ENCODE data around the gene NRCAM. TPM values are rescaled to one million over a fixed set of nuclear protein-coding genes. Genes with fewer than 3 reads are reported as not detected.

NRCAM gene
- total RNA-seq, 1 donor from 2014 or later: 9.5 TPM

DNA sequence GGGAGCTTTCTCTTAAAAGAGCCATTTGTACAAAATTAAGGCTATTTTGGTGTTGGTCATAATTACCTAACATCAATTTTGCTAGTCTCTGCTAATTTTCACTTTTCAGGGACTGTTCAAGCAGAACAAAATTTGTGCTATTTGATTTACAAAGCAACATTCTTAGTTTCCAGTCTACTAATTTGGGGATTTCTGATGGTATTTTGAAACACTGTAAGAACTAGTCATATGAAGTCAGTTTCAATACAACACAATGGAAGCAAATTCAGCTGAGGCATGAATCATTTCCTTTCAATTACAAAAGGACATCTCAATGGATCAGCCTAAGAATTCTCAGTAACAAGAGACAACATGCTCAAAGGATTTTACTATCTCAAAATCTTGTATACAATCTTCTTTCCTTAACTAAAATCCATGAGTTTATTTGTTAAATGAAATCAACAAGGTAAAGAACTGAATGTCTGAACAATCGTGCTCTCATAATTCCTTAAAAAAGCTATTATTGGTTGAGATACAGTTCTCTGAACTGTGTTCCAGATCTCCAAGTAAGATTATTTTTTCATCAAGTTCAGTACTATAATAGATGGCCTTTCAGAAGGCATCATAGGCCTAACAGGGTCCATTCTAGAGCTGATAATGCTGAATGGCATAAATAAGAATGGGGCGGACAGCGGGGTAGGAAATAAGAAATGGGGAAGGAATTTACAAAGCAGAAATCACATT is 144.6 kb downstream of the NRCAM start:
- H3K36me3 Mint-ChIP-seq (ENCODE audit: low read depth): no peaks in the 10 kb centered on the region
- no peak for DNase-seq (ENCODE audit: low spot score)
- no peak overlapping the region for H3K4me3 Mint-ChIP-seq (ENCODE audit: unreplicated experiment)
- no peak overlapping the region for H3K27ac Mint-ChIP-seq (ENCODE audit: unreplicated experiment)
- H3K27me3 Mint-ChIP-seq (ENCODE audit: low read depth): no peaks in the 10 kb centered on the region
- peaks cover 53% of the 10 kb centered on the region for H3K4me1 Mint-ChIP-seq (ENCODE audit: low read depth)
- H3K9me3 Mint-ChIP-seq (ENCODE audit: low read depth): no peaks in the 10 kb centered on the region
- TF ChIP-seq, protein P1, sequence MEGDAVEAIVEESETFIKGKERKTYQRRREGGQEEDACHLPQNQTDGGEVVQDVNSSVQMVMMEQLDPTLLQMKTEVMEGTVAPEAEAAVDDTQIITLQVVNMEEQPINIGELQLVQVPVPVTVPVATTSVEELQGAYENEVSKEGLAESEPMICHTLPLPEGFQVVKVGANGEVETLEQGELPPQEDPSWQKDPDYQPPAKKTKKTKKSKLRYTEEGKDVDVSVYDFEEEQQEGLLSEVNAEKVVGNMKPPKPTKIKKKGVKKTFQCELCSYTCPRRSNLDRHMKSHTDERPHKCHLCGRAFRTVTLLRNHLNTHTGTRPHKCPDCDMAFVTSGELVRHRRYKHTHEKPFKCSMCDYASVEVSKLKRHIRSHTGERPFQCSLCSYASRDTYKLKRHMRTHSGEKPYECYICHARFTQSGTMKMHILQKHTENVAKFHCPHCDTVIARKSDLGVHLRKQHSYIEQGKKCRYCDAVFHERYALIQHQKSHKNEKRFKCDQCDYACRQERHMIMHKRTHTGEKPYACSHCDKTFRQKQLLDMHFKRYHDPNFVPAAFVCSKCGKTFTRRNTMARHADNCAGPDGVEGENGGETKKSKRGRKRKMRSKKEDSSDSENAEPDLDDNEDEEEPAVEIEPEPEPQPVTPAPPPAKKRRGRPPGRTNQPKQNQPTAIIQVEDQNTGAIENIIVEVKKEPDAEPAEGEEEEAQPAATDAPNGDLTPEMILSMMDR (IDR thresholded peaks at IDR 0.05): no peak

DNA sequence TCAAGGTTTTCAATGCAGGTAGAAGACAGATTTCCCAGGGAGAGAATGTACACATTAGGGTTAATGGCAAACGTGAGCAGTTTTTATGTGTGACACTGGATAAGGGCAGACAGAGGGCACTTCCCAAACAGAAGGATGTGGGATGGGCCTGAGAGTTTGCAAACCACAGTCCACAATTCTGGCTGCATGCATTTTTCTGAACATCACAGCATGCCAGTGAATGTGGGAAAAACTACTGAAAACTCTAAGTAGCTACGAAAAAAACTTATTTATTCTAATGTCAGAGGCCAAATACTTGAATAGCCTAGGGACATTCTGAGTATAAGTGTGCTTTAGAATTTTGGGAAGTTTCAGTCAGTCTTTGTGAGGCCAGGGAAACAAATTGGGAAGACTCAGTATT is 145.9 kb downstream of the NRCAM start:
- Mint-ChIP-seq H3K4me3 (ENCODE audit: unreplicated experiment) (no peak overlapping the region), H3K27ac (ENCODE audit: unreplicated experiment) (peak overlapping the region; percentile 83), H3K9me3 (ENCODE audit: low read depth) (no peaks in the 10 kb centered on the region), H3K4me1 (ENCODE audit: low read depth) (peaks cover 51% of the 10 kb centered on the region), H3K27me3 (ENCODE audit: low read depth) (no peaks in the 10 kb centered on the region), H3K36me3 (ENCODE audit: low read depth) (no peaks in the 10 kb centered on the region)
- TF ChIP-seq, protein P1 (IDR thresholded peaks at IDR 0.05): no peak
- no peak for DNase-seq (ENCODE audit: low spot score)

DNA sequence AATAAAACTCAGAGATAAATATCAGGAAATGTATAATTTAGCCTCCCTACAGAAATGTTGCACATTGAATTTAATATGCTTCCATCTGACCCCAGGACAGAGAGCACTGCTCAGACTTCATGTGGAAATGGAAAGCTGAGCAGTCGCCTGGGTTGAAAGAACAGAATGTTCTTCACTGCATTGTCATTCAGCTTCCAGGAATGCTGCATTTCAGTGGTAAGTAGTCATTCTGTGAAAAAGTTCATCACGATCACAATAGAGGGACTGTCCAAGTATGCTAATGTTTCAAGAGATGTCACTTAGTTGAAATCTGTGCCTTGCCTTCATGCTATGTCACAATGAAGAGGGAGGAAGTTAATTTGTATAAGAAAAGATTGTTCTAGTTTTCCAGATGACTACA is 147.3 kb downstream of the NRCAM start:
- Mint-ChIP-seq H3K4me1 (ENCODE audit: low read depth) (peaks cover 48% of the 10 kb centered on the region), H3K27ac (ENCODE audit: unreplicated experiment) (peak overlapping the region; percentile 87), H3K9me3 (ENCODE audit: low read depth) (no peaks in the 10 kb centered on the region), H3K36me3 (ENCODE audit: low read depth) (no peaks in the 10 kb centered on the region), H3K4me3 (ENCODE audit: unreplicated experiment) (no peak overlapping the region), H3K27me3 (ENCODE audit: low read depth) (no peaks in the 10 kb centered on the region)
- no peak for DNase-seq (ENCODE audit: low spot score)
- TF ChIP-seq, protein P1 (IDR thresholded peaks at IDR 0.05): no peak

DNA sequence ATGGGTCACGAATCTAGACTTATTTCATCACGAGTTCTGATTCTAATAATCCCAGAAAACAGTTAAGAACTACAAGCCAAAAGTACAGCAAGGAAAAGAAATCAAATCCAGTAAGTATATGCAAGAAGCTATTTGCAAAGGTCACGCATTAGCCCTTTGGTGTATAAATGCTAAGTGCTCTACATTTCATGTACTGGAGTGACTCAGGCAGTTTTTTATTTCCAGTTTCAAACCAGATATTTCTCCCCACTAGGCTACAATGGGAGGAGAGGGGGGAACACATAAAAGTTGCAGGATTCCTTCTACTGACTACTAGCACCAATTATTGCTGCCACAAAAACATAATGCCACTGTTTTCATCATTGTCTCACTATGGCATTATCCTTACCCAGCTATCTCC is 148.0 kb downstream of the NRCAM start:
- Mint-ChIP-seq H3K36me3 (ENCODE audit: low read depth) (no peaks in the 10 kb centered on the region), H3K4me3 (ENCODE audit: unreplicated experiment) (no peak overlapping the region), H3K27ac (ENCODE audit: unreplicated experiment) (peak overlapping the region; percentile 87), H3K27me3 (ENCODE audit: low read depth) (no peaks in the 10 kb centered on the region), H3K4me1 (ENCODE audit: low read depth) (peaks cover 51% of the 10 kb centered on the region), H3K9me3 (ENCODE audit: low read depth) (peaks cover 3% of the 10 kb centered on the region)
- no peak for DNase-seq (ENCODE audit: low spot score)
- TF ChIP-seq, protein P1 (IDR thresholded peaks at IDR 0.05): no peak

DNA sequence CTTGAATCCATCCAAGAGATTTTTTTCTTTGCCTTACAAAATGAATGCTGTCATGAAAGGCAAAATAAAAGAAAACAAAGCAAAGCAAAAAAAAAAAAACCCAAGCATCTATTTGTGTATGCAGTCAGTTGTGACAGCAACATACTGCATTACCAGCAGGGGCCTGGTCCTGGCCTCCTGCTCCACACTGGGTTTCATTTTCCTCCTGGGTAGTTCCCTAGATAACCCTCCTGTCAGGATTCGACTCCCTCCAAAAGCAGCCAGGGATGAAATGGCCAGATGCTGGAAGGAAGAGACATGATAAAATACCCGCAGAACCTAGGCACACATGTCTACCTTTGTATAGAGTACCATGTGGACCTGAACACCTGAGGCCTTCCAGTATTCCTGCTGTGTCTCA is 148.6 kb downstream of the NRCAM start:
- TF ChIP-seq, protein P1 (IDR thresholded peaks at IDR 0.05): no peak
- Mint-ChIP-seq H3K9me3 (ENCODE audit: low read depth) (peaks cover 4% of the 10 kb centered on the region), H3K27me3 (ENCODE audit: low read depth) (no peaks in the 10 kb centered on the region), H3K4me1 (ENCODE audit: low read depth) (peaks cover 55% of the 10 kb centered on the region), H3K27ac (ENCODE audit: unreplicated experiment) (peak overlapping the region; percentile 87), H3K36me3 (ENCODE audit: low read depth) (no peaks in the 10 kb centered on the region), H3K4me3 (ENCODE audit: unreplicated experiment) (no peak overlapping the region)
- no peak for DNase-seq (ENCODE audit: low spot score)
